A673 (cell line): ENCODE results near the gene SVOP.

ENCODE experiments used
- CTCF ChIP-seq: fragments of 300-800, 200-600 bp; sonication (generic); conservative IDR thresholded peaks from 2 replicates; pipeline ENCODE4 v1.5.1; 2017; ENCODE audit warnings: low read depth, mild to moderate bottlenecking, antibody characterized with exemption, low read length, moderate library complexity, mixed read lengths
- EZH2 ChIP-seq: fragments of 200-600 bp; sonication (generic); IDR thresholded peaks from 2 replicates; pipeline ENCODE4 v1.6.1; 2017; ENCODE audit warnings: borderline replicate concordance, low read depth, mild to moderate bottlenecking, mixed read lengths, antibody characterized with exemption, low read length; ENCODE audit not compliant: poor library complexity, severe bottlenecking

GRCh38 chr12:109052097-109052413 is 31.2 kb upstream of the SVOP start:
- TF ChIP-seq CTCF, result no peak
- no peak for TF ChIP-seq EZH2
